ENCODE results near the gene TRPV5. TPM values are rescaled to one million over a fixed set of nuclear protein-coding genes. Genes with fewer than 3 reads are reported as not detected.

Gene TRPV5
- total RNA-seq, 1 donor from 2014 or later = not detected

GRCh38 chr7:142923391-142923790, 10.2 kb downstream of the TRPV5 start:
- DNase-seq (ENCODE audit: low read depth) = no peak
- no peak for TF ChIP-seq CTCF (conservative IDR thresholded peaks at IDR 0.05; ENCODE audit: low read depth, low read length)
- no peak overlapping the region for H3K4me3 ChIP-seq (ENCODE audit: low read depth, low read length)

- no peak for TF ChIP-seq CTCF (conservative IDR thresholded peaks at IDR 0.05; ENCODE audit: low read depth, low read length)
- no peak overlapping the region for H3K4me3 ChIP-seq (ENCODE audit: low read depth, low read length)
- no peak for DNase-seq (ENCODE audit: low read depth)
These were observed 13.9 kb downstream of the TRPV5 start for GRCh38 chr7:142919656-142920055.

- DNase-seq (ENCODE audit: low read depth) = no peak
- no peak for TF ChIP-seq CTCF (conservative IDR thresholded peaks at IDR 0.05; ENCODE audit: low read depth, low read length)
- no peak overlapping the region for H3K4me3 ChIP-seq (ENCODE audit: low read depth, low read length)
These were observed 14.6 kb downstream of the TRPV5 start for GRCh38 chr7:142918901-142919300.

- DNase-seq (ENCODE audit: low read depth) = no peak
- no peak overlapping the region for H3K4me3 ChIP-seq (ENCODE audit: low read depth, low read length)
- TF ChIP-seq CTCF (conservative IDR thresholded peaks at IDR 0.05; ENCODE audit: low read depth, low read length) = no peak
These were observed 16.1 kb downstream of the TRPV5 start for GRCh38 chr7:142917447-142917846.

GRCh38 chr7:142916508-142916907, 17.0 kb downstream of the TRPV5 start:
- DNase-seq (ENCODE audit: low read depth) = no peak
- no peak for TF ChIP-seq CTCF (conservative IDR thresholded peaks at IDR 0.05; ENCODE audit: low read depth, low read length)
- no peak overlapping the region for H3K4me3 ChIP-seq (ENCODE audit: low read depth, low read length)

GRCh38 chr7:142915315-142915714, 18.2 kb downstream of the TRPV5 start:
- TF ChIP-seq CTCF (conservative IDR thresholded peaks at IDR 0.05; ENCODE audit: low read depth, low read length) = no peak

GRCh38 chr7:142914121-142914520, 19.4 kb downstream of the TRPV5 start:
- H3K4me3 ChIP-seq (ENCODE audit: low read depth, low read length) = no peak overlapping the region
- TF ChIP-seq CTCF (conservative IDR thresholded peaks at IDR 0.05; ENCODE audit: low read depth, low read length) = no peak
- DNase-seq (ENCODE audit: low read depth) = no peak

More at GRCh38 chr7:142915315-142915714, 18.2 kb downstream of the TRPV5 start:
- no peak for DNase-seq (ENCODE audit: low read depth)
- no peak overlapping the region for H3K4me3 ChIP-seq (ENCODE audit: low read depth, low read length)
